Mesangial cell (primary cell): Measurements from ENCODE around the gene HSPG2. TPM values are rescaled to one million over a fixed set of nuclear protein-coding genes. Genes with fewer than 3 reads are reported as not detected.

ENCODE experiments used
- total RNA-seq: library from RNA; depleted of rRNA; stranded (reverse); fragments of >200 nt; gene quantifications from 2 replicates; pipeline ENCODE4 v1.2.3, GENCODE V29; 2015

HSPG2 gene
- 146 and 507 TPM in 2 replicates for total RNA-seq

DNA sequence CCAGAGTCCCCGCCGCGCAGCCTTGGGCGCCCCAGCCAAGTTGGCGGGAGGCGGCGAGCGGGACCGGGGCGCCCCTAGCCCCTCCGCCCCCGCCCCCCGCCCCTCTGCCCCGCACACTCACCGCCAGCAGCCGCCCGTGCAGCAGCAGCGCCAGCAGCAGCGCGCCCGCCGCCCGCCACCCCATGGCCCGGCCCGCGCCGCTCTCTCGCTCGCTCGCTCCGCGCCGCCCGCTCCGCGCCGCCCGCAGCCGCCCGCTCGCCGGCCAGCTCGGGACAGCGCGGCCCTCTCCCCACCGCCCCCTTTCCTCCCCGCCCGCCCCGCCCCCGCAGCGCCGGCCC is at the start of gene HSPG2:
Gene HSPG2 (minus strand): TSS at position 277 of the 338 bp plus-strand sequence. CDS start 93 bp downstream, at position 184.

GRCh38 chr1:21976703-21977239 is 39.7 kb upstream of the HSPG2 start, which contains the start of gene CELA3B:
Gene CELA3B (plus strand): TSS chr1:21977022. CDS start chr1:21977040, 18 bp downstream.

DNA sequence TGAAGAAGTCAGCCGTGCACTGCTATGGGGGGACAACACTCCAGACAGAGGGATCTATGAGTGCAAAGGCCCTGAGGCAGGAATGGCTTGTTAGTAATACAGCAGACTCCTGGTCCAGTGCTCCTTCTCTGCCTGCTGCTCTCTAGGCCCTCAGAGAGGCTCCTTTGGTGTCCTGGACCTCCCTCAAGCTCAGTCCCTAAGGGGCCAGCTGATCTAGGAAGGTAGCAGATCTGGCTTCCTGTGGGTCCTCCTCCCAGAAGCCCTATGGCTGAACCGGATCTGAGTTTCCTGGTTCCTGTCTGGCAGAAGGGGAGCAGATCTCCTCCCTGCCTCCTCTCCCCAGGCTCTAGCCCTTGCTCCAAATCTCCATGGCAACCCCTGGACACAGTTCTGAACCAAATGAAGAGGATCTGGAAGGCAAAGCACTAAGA is 125.2 kb downstream of the HSPG2 start, which contains the start of gene LDLRAD2:
Gene LDLRAD2 (plus strand): TSS at position 391 of the 431 bp plus-strand sequence. CDS start 187 bp downstream, outside the sequence.

DNA sequence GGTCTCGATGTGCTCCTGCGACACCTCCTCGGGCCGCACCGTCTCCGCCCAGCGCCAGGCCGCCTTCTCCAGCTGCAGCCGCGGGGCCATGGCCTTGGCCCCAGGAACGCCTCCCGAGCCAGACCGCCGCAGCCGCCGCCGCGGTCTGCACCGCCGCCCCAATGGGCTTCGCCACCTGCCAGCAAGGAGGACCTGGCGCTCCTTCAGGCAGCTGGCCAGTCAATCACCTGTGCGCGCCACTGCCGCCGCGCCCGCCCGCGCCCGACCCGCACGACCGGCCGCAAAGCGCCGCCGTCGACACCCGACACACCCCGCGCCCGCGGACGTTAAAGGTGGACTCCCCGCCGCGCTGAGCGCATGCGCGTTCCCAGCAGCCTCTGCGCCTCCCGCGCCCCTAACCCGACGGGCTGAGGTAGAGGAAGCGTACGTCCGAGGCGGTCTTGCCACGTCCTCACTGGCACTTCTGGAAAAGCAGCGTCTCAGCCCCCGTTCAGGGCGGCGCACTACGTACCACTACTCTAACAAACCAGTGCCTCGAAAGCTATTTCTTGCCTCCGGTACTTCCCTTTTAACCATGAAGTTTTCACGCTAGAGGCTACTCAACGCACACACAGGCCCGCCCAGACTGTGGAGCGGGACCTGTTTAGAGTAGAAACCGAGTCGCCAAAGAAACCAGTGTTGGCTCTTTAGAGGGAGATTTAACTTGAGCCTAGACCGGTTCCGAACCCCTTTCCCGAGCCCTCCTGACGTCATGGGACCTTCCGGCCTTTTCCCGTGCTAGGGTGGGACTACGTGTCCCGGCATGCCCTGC is 154.0 kb downstream of the HSPG2 start, which contains the start of gene USP48:
Gene USP48 (minus strand): TSS at position 282 of the 811 bp plus-strand sequence. CDS start 192 bp downstream, at position 90.

Other genes starting within 250 kb of the HSPG2 start
- gene USP48, start 154.2 kb downstream of the HSPG2 start, total RNA-seq = 11.2 and 15.2 TPM in 2 replicates
- under 0.01 and 0.13 TPM in 2 replicates for gene LDLRAD2, start 125.0 kb downstream of the HSPG2 start, total RNA-seq
- gene CELA3B, start 39.7 kb upstream of the HSPG2 start, total RNA-seq = not detected in 2 replicates
- gene CELA3A, start 64.3 kb upstream of the HSPG2 start, total RNA-seq = not detected in 2 replicates
- gene CDC42, start 115.4 kb upstream of the HSPG2 start, total RNA-seq = 198 and 249 TPM in 2 replicates
- gene WNT4, start 205.8 kb upstream of the HSPG2 start, total RNA-seq = under 0.01 and 3.3 TPM in 2 replicates